ENCODE results near the gene ATP5PD.
"Not testable (repeated sequence)": the region's sequence is repeated elsewhere in the genome, so short reads cannot be mapped to it uniquely, and the experiment has no call there.

ATP5PD gene

DNA sequence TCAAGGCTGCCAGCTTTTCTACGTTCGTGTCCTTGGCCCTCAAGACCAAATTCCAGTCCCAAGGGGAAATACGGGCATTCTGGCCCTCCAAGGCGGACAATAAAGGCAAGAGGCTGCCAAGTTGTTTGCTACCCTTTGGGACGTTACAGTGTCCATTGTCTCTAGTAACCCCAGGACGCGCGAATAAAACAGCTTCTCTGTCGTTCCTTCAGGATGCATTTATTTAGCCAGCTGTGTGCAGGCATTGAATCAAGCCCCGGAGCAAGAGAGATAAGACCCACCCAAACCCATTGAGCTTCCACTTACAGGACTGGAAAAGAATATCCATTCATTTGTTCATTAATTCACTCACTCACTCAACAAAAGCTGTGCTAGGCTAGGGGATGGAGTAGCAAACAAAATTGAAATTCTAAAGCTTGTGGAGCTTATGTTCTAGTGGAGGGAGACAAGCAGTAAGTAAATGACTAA, 33.6 kb downstream of the ATP5PD start:
- no peak for DNase-seq

DNA sequence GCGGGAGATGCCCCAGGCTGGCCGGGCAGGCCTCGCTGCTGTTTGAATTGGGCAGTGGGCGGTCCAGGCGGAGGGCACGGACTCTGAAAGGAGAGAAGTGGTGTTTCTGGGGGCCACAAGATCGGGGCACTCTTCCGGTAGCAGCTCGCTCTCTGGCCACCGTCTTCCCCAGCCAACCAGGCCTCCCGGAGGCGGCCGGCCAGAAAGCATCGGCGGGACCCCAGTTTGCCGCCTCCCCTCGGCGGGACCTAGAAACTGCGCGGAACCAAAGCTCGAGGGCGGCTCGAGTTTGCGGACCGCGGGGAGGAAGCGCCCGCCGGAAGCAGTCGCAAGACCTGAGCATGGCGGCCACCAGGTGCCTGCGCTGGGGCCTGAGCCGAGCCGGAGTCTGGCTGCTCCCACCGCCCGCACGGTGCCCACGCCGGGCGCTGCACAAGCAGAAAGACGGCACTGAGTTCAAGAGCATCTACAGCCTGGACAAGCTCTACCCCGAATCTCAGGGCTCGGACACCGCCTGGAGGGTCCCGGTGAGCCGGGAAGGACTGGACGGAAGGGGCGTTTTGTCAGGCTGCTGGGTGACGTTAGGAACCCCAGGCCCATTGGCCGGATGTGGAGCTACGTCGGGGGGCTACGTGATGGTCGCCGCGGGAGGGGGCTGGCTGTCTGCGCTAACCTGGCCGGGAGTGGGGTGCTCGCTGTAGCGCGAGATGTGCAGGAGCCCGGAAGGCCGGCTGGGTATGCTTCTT, 34.2 kb downstream of the ATP5PD start, which contains the start of gene MRPL58:
Gene MRPL58 (plus strand): TSS at position 325 of the 746 bp plus-strand sequence. CDS start 17 bp downstream, at position 342.
- DNase-seq: peak; percentile 93

DNA sequence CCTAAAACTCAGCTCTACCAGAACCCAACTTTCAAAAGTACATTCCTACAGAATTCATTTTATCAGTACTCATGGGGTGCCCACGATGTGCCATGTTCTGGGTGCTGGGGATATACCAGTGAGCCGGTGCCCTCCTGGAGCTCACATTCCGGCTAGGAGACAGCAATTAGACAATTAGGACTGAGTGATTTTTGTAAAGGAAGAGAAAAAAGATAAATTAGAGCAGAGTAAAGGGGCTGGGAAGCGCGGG, 34.7 kb downstream of the ATP5PD start:
- DNase-seq: no peak

DNA sequence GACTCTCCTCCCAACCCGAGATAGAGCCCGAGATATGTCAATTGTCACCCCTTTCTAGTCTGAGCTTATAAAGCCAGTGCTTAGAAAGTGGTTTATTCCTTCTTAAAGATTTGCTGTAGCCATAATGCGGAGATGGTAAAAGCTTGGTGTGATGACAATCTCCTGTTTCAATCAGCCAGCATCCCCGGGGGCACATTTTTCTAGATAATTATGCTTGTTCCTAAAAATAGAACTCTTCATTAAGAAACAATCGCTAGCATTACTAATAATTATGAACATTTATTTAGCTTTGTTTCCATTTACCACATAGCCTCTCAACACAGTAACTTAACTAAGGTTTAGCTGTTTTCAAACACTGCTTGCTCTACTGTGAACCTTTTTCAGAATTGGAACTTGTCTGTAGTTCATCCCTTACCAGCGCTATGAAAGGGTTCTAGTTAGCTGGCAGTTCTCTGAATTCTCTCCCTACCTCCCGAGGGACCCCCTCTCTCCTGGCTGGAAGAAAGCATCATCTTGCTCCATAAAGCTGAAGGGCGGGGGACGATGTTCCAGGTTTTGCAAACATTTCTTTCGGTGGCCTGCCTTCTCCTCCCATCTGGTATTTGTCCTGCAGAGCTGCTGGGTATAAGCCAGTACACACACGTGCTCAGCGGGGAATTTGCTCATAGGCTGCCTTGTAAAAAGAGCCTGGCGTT, 35.2 kb downstream of the ATP5PD start:
- DNase-seq: no peak

DNA sequence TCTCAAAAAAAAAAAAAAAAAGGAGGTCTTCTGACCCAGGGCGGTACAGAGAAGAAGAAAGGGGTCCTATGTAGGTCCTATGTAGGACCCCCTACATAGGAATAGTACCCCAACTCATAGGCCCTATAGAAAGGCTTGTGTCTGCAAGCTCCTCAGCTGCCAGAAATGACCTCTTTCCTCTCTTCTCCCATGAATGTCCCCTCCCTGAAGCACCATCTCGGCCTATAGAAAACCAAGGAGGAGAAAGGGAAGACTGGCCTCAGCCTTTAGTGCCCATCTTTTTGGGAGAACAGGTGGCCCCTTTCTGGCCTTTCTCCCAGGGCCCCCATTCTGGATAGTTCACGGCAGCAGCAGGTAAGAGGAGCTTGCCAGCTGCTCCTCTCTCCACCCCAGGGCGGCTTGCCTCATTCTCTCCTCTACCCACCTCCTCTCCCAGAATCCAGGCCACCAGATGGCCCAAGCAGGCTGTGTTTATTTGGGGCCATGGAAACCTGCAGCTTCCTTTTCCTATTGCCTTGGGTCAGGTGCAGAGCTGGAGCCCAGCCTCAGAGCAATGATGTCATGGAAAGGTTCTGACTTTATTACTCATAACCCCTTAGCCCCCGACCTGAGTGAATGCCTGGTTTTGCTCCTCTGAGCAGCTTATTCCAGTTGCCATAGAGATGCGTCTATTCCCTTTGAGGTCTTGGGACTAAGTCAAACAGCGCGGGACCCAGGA, 35.9 kb downstream of the ATP5PD start:
- no peak for DNase-seq

DNA sequence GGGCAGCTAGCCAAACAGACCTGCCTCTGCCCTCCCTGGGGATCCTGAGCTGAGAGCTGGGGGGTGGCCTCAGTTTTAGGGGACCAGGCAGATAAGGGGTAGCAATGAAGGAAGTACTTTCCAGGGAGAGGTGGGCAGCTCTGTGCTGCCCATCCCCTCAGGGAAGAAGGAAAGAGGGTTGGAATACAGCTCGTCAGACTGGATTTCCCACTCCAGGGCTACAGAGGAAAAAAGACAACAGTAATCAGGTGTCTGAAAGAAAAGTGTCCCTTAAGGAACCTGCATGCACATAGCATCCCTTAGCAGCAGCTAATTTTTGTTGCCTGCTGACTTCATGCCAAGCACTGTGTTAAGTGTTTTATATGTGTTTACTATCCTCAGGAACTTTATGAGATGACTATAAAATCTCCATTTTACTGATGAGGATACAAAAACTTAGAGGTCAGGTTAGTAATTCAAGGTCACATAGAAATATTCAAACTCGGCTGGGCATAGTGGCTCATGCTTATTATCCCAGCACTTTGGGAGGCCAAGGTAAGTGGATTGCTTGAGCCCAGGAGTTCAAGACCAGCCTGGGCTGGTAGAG, 37.5 kb downstream of the ATP5PD start:
- DNase-seq: no peak

DNA sequence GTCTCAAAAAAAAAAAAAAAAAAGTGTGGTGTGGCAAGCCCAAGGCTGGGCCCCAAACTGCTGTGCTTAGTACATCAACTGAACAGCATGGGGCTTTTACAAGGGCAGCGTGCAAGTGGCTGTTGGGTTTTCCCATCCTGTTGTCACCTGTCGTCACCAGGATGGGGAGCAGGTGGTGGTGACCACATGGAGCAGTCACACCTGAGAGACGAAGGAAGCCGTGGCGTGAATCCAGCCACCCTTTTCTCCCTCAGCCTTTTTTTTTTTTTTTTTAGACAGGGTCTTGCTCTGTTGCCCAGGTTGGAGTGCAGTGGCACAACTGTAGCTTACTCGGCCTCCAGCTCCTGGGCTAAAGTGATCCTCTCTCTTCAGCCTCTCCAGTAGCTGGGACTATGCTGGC, 38.4 kb downstream of the ATP5PD start:
- DNase-seq: no peak

DNA sequence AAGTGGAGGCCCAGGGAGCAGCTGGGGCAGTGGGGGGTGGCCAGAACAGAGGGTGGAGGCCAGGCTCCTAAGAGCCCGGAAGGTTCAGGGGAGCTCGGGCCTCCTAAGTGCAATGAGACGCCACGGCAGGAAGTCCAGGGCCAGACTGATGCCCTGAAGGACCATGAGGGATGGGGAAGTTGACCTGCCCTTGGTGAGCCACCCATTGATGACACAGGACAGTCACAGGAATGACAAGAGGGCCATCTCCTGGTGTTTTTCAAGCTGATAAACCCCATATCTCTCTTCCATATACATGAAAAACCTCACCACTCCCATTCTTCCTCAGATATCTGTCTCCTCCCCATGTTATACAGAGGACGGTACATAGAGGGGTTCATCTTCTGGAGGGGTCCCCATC, 40.1 kb downstream of the ATP5PD start:
- no peak for DNase-seq

DNA sequence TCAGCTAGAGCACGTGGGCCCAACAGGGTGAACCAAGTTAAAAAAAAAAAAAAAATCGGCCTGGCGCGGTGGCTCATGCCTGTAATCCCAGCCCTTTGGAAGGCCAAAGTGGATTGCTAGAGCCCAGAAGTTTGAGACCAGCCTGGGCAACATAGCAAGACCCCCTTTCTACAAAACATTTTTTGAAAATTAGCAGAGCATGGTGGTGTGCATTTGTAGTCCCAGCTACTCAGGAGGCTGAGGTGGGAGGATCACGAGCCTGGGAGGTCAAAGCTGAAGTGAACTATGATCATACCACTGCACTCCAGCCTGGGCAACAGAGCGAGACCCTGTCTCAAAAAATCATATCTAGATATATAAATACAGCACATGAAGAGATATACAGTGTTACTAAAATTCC, 40.7 kb downstream of the ATP5PD start:
- DNase-seq: not testable (repeated sequence)

DNA sequence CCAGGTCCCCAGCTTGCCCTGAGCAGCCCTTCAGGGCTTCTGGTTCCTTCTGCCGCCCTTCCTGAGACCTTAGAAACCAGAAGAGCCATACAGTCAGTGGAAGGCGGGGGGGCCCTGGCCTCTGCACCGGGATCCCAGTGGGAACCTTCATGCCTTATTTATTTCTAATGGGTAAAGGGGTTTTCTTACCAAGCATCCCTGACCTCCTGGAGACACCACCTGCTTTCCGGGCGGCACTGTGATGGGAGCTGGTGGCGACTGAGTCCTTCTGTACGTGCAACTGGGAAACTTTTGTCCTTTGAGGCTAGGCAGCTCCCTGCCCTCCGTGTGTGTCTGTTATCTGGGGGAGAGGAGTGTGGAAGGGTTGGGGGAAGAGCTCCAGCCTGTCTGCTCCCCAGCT, 41.5 kb downstream of the ATP5PD start:
- no peak for DNase-seq

DNA sequence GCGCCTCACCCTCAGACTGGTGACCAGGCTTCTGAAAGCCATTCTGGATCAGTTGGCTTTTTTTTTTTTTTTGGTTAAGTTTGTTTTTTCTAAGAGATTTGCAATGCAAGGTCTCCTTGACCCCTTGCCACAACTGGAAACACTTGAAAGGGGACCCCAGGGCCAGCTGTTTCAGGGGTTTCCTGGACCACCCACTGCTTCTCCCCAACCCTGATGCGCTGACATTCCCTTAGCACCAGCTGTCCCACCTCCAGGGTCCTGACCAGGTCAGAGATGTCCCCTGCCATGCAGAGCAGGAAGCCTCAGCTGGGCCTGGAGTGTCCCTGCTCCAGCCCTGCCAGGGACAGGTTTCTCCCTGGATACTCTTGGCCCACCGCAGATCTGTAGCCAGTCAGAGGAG, 42.4 kb downstream of the ATP5PD start:
- DNase-seq: no peak

DNA sequence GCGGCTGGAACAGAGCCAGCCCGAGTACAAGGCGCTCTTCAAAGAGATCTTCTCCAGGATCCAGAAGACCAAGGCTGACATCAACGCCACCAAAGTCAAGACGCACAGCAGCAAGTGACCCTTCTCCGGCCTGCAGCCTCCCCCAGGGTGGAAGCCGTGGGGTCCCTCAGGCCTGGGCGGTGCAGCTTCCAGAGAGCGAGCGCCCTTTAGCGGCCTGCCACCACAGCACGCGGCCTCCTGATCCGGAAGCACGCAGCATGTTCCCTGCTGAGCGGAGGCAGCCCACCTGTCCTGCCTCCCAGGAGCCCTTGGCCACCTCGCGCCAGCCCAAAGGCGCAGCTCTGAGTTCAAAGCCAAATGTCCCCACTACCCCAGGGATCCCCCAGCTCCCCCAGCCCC, 42.8 kb downstream of the ATP5PD start:
- DNase-seq: no peak

DNA sequence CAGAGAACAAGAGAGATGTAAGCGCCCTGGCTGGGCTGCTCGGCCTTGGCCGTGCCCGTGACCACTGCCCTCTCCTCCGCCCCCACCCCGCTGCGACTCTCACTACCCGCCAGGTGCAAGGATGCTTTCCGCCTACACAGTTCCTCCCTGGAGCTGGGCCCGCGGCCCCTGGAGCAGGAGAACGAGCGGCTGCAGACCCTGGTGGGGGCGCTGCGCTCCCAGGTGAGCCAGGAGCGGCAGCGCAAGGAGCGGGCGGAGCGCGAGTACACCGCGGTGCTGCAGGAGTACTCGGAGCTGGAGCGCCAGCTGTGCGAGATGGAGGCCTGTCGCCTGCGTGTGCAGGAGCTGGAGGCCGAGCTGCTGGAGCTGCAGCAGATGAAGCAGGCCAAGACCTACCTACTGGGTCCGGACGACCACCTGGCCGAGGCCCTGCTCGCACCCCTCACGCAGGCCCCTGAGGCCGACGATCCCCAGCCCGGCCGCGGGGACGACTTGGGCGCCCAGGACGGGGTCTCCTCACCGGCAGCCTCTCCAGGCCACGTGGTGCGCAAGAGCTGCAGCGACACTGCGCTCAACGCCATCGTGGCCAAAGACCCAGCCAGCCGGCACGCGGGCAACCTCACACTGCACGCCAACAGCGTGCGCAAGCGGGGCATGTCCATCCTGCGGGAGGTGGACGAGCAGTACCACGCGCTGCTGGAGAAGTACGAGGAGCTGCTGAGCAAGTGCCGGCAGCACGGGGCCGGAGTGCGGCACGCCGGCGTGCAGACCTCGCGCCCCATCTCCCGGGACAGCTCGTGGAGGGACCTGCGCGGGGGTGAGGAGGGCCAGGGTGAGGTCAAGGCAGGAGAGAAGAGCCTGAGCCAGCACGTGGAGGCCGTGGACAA, 43.5 kb downstream of the ATP5PD start:
- no peak for DNase-seq

DNA sequence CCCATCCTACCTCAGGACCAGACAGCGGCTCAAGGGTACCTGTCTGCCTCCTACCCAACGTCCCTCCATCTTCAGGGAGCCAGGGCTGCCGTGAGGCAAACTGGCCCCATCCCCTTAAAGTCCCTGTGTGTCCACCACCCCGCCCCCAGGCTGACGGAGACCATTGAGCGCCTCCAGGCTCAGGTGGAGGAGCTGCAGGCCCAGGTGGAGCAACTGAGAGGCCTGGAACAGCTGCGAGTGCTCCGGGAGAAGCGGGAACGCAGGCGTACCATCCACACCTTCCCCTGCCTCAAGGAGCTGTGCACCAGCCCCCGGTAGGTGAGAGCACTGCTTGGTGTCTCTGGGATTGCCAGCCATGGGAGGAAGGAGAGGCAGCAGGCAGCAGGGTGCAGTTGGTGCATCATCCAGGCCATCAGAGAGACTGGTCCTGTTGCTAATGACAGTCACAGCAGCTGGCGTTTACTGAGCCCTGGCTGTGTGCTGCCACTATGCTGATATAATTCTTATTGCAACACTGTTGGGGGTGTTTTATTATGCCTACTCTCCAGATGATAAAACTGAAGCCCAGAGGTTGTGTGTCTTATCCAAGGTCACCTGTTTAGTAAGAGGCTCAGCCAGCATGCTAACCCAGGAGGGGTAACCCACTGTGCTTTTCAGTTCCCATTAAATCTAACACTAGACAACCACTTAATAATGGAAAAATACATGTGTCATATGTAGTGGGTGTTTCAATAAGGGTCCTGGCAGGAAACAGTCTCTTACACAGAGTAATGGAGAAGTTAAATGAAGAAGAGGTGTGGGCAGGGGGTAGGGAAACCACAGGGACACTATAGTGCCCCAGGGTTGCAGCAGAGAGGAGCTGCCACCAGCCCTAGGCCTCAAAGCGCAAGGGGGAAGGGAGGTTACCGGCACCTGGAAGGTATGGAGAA, 44.6 kb downstream of the ATP5PD start:
- no peak for DNase-seq

DNA sequence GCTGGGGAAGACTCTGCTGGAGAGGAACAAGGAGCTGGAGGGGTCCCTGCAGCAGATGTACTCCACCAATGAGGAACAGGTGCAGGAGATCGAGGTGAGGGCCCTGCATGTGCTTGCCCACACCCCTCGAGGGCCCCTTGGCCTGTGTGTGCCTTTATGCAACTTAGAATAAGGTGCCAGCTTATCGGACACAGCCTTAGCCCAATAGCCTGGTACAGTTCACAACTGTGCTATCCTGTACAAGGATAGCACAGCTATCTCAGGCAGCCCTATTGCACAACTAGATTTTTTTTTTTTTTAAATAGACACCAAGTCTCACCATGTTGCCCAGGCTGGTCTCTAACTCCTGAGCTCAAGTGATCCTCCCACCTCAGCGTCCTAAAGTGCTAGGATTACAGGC, 47.2 kb downstream of the ATP5PD start:
- DNase-seq: no peak

DNA sequence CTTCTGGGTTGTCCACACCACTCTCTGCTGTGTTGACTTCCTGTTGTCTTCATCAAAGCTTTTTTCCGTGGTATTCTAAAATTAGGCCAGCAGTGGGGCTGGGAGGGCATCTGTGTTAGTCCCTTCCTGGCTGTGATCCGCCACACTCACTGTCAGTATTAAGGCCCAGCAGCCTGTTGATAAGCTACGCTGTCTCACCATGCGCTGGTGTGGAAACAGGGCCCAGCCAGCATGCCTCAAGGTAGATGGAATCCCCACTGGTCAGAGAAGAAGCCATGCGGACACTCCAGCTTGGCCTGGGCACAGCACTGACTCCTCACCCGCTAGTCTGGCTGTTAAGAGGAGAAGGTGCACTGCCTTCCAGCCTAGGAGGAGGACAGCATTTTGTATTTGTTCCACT, 48.0 kb downstream of the ATP5PD start:
- DNase-seq: no peak

DNA sequence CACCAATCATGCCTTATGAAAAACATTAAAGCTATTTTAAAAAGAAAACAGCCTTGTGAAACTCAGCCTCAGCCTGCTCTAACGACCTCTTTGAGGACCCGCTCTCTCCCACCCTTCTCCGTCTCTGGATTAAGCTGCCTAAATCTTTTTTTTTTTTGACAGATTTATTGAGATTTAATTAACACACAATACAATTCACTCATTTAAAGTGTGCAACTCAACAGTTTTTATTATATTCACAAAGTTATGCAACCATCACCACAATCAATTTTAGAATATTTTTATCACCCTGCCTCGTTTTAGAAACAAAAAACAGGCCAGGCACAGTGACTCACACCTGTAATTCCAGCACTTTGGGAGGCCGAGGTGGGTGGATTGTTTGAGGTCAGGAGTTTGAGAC, 50.9 kb downstream of the ATP5PD start:
- DNase-seq: no peak

DNA sequence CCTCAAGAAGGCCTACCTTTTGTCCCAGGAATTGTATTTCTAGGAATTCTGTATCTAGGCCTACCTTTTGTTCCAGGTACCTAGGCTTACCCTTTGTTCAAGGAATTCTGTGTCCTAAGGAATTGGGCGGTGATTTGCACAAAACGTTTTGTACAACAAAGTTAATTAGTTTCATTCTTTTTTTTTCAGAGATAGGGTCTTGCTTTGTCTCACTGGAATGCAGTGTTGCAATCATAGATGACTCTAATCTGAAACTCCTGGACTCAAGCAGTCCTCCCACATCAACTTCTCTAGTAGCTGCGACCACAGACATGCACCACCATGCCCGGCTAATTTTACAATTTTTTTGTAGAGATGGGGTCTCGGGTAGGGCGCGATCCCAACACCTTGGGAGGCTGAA, 52.3 kb downstream of the ATP5PD start:
- DNase-seq: no peak

DNA sequence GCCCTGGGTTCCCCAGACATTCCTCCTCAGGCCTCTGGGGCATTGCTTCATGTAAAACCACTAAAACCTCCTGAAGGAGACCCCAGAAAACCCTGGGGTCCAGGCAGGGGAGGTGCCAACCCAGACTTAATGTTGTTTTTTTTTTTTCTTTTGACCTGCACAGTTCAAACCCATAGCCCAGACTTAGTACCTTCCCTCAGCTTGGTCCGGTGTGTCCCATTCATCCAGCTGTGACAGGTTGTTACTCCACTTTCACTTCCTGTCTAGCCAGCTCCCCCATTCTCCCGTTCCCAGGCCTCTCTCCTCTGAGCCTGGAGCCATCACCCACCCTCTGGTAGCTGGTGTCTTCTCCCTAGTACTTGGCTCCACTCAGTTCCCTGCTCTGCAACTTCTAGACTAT, 54.5 kb downstream of the ATP5PD start:
- DNase-seq: no peak

DNA sequence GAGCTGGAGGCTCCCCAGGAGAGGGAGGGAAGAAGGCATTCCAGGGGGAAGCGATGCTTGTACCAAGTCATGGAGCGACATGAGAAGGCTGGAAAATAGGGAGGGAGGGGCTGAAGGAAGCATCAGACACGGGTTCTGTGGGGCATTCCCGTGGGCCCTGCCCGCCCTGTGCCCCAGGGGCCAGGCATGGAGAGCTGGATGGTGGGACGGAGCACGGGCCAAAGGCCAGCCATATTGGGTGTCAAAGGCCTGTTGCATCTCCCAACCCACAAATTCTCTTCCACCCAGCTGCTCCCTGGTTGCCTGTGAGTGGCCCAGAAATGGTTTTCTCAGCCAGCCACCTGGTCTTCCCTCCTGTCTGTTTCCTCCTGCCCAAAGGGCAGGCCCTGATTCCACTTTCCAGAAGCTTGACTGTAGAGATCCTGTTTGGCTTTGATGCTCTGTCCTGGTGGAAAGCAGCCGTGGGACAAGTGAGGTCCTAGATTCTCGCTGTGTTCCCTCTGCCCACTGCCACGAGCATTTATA, 56.1 kb downstream of the ATP5PD start:
- DNase-seq: no peak

Data from activated effector memory CD4-positive, alpha-beta T cell treated with anti-CD3 and anti-CD28 coated beads, Interleukin-2, amount 50 U/mL, for 16 hours (primary cell).